Measurements from ENCODE around the gene BIRC6.

Gene BIRC6

DNA sequence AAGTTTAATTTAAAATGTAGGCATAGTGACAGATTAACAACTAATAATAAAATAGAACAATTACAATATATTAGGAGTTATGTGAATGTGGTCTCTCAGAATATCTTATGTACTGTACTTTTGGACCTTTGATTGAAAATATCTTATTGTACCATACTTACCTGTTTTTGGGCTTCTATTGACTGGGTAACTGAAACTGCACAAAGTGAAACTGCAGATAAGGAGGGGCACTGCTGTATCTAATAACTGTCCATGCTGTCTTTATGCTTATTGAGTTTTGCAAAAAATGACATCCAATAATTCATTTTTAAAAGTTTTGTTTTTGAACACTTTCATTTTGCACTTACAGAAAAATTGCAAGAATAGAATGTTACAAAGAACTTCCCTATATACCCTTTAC is 19.9 kb downstream of the BIRC6 start:
- DNase-seq (ENCODE audit: low read depth), result no peak
- TF ChIP-seq, protein P1, sequence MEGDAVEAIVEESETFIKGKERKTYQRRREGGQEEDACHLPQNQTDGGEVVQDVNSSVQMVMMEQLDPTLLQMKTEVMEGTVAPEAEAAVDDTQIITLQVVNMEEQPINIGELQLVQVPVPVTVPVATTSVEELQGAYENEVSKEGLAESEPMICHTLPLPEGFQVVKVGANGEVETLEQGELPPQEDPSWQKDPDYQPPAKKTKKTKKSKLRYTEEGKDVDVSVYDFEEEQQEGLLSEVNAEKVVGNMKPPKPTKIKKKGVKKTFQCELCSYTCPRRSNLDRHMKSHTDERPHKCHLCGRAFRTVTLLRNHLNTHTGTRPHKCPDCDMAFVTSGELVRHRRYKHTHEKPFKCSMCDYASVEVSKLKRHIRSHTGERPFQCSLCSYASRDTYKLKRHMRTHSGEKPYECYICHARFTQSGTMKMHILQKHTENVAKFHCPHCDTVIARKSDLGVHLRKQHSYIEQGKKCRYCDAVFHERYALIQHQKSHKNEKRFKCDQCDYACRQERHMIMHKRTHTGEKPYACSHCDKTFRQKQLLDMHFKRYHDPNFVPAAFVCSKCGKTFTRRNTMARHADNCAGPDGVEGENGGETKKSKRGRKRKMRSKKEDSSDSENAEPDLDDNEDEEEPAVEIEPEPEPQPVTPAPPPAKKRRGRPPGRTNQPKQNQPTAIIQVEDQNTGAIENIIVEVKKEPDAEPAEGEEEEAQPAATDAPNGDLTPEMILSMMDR (IDR thresholded peaks at IDR 0.05; ENCODE audit: control insufficient read depth, insufficient read depth, low read depth, low read length, missing control alignments), result no peak
- no peak overlapping the region for H3K4me3 ChIP-seq (ENCODE audit: control insufficient read depth, low read depth, low read length)

DNA sequence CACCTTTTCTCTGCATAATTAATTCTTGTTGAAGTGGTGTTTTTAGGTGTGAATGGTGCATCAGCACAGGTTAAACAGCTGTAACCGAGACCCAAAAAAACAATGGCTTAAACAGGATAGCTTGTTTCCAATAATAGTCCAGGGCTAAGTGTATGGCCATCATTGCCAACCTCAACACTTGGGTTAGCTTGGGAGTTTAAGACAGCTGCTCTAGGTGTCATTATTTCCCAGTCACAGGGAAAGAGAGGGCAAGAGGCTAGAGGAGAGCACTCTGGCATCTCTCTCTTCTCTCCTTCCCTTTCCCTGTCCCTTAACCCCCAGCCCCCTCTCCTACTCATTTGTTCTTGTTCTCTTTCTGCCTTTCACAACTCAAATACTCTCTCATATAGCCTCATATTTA is 21.1 kb downstream of the BIRC6 start:
- TF ChIP-seq, protein P1 (IDR thresholded peaks at IDR 0.05; ENCODE audit: control insufficient read depth, insufficient read depth, low read depth, low read length, missing control alignments), result no peak
- H3K4me3 ChIP-seq (ENCODE audit: control insufficient read depth, low read depth, low read length), result no peak overlapping the region
- DNase-seq (ENCODE audit: low read depth), result no peak

DNA sequence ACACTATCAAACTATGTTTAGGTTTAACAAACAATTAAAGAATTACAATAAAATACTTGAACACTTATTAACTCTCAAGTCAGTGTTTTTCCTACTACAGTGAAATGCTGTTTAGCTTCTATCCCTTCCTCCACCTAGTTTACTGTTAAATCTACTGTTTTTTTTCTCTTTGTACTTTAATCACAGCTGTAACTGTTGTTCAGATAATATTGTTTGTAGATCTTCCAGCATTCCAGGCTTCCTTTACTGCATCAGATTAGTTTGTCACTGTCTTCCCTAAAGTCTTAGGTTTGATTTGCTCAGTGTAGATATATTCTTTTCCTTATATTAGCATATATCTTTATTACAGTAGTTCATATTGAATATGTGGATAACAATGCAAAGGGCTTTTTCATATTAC is 22.5 kb downstream of the BIRC6 start:
- no peak overlapping the region for H3K4me3 ChIP-seq (ENCODE audit: control insufficient read depth, low read depth, low read length)
- TF ChIP-seq, protein P1 (IDR thresholded peaks at IDR 0.05; ENCODE audit: control insufficient read depth, insufficient read depth, low read depth, low read length, missing control alignments), result no peak
- DNase-seq (ENCODE audit: low read depth), result no peak

DNA sequence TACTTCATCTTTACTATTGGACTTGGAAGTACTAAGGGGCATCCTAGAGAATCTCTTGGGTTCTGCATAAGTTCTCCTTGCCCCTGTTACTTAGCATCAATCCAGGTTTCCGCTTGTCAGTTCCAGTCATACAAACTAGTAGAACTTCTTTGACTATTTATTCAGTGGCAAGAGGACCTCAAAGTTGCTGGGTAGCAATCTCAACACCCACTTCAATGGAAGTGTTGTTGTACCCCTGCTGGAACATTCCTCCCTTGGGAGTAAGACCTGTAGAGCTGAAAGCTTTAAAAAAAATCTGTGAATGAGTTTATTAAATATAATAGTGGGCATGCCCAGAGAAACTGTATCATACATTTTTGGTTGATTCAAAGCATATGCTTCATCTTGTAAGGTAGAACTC is 27.0 kb downstream of the BIRC6 start:
- H3K4me3 ChIP-seq (ENCODE audit: control insufficient read depth, low read depth, low read length), result no peak overlapping the region
- DNase-seq (ENCODE audit: low read depth), result no peak
- TF ChIP-seq, protein P1 (IDR thresholded peaks at IDR 0.05; ENCODE audit: control insufficient read depth, insufficient read depth, low read depth, low read length, missing control alignments), result no peak

DNA sequence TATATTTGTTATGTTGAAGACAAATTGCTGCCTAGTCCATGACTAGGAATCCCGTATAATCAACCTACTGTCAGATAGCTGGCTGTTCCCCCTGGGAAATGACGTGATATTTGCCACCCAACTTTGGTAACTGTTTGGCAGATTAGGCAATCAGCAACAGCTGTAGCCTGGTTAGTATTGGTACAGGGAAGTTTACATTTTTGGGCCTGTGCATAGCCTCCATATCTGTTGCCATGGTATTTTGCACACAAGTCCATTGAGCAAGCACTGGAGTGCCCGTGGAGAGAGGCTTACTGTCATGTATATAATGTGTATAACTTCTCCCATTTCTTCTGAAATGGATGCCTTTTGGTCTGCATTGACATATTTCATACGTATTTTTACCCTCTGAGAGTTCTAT is 27.7 kb downstream of the BIRC6 start:
- H3K4me3 ChIP-seq (ENCODE audit: control insufficient read depth, low read depth, low read length), result no peak overlapping the region
- no peak for DNase-seq (ENCODE audit: low read depth)
- TF ChIP-seq, protein P1 (IDR thresholded peaks at IDR 0.05; ENCODE audit: control insufficient read depth, insufficient read depth, low read depth, low read length, missing control alignments), result no peak

DNA sequence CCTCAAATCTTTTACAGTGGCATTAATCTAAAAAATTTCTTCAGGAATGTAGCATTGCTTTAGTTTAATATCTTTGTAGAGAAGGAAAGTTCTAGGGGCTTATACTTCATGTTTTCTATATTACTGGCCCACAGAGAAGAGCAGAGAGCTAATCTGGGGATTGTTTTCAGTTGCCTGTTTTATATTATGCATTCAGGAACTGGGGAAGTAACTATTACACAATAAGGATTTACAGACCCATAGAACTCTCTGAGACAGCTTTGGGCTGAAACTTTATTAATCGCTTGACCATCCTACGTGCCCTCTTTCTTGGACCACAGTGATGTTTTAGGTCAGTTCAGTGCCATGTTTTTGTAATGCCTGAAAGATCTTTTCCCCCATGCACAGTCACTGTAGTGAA is 29.9 kb downstream of the BIRC6 start:
- no peak overlapping the region for H3K4me3 ChIP-seq (ENCODE audit: control insufficient read depth, low read depth, low read length)
- TF ChIP-seq, protein P1 (IDR thresholded peaks at IDR 0.05; ENCODE audit: control insufficient read depth, insufficient read depth, low read depth, low read length, missing control alignments), result no peak
- no peak for DNase-seq (ENCODE audit: low read depth)

DNA sequence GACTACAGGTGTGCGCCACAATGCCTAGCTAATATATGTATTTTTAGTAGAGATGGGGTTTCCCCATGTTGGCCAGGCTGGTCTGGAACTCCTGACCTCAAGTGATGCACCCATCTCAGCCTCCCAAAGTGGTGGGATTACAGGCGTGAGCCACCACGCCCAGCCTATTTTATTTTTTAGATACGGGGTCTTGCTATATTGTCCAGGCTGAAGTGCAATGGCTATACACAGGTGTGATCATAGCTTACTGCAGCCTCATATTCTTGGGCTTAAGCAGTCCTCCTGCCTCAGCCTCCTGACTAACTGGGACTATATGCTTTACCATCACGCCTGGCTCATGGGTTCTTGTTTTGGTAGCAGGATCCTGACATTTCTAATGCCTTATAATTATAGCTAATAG is 42.4 kb downstream of the BIRC6 start:
- no peak for DNase-seq (ENCODE audit: low read depth)
- TF ChIP-seq, protein P1 (IDR thresholded peaks at IDR 0.05; ENCODE audit: control insufficient read depth, insufficient read depth, low read depth, low read length, missing control alignments), result no peak
- H3K4me3 ChIP-seq (ENCODE audit: control insufficient read depth, low read depth, low read length), result no peak overlapping the region
